Measurements from ENCODE around the gene CCS. TPM values are rescaled to one million over a fixed set of nuclear protein-coding genes. Genes with fewer than 3 reads are reported as not detected.

CCS gene
- total RNA-seq, 4 donors from 2014 or later = 27.8 to 50.7 (median 34.8) TPM

DNA sequence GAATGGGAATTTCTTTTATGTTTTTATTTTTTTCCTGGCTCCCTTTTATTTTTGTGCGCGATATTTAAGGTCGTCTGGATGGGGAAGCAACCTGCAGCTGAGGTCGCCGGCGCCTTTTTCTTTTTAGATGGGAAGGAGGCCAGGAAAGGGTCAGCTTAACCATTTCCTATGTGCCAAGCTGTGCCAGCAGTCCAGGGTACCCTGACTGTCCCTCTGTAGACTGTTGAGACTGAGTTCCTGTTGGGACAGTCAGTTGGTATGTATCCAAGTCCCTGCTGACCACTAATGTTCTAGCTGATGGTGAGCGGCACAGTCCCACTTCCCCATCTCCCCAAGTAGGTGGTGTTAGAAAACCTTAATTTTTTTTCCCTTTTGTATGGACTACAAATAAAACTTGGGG lies 33.9 kb downstream of the CCS start:
- no peak for DNase-seq (ENCODE audit: extremely low spot score)
- H3K27ac ChIP-seq (replicated peaks in 1 of 4) = peak overlapping the region in 3 of 4 donors; percentile 12 to 99 (median 23)
- H3K36me3 ChIP-seq = peaks cover 43 to 78% (median 71%) of the 10 kb centered on the region in 4 donors
- no peaks in the 10 kb centered on the region for H3K27me3 ChIP-seq
- no peak for TF ChIP-seq EP300 (IDR thresholded peaks at IDR 0.05)
- TF ChIP-seq POLR2AphosphoS5 (IDR thresholded peaks at IDR 0.05) = no peak
- TF ChIP-seq POLR2A (IDR thresholded peaks at IDR 0.05; ENCODE audit: low read depth) = no peak
- TF ChIP-seq, protein P1, sequence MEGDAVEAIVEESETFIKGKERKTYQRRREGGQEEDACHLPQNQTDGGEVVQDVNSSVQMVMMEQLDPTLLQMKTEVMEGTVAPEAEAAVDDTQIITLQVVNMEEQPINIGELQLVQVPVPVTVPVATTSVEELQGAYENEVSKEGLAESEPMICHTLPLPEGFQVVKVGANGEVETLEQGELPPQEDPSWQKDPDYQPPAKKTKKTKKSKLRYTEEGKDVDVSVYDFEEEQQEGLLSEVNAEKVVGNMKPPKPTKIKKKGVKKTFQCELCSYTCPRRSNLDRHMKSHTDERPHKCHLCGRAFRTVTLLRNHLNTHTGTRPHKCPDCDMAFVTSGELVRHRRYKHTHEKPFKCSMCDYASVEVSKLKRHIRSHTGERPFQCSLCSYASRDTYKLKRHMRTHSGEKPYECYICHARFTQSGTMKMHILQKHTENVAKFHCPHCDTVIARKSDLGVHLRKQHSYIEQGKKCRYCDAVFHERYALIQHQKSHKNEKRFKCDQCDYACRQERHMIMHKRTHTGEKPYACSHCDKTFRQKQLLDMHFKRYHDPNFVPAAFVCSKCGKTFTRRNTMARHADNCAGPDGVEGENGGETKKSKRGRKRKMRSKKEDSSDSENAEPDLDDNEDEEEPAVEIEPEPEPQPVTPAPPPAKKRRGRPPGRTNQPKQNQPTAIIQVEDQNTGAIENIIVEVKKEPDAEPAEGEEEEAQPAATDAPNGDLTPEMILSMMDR (IDR thresholded peaks at IDR 0.05) = no peak
- H3K9me3 ChIP-seq = no peaks in the 10 kb centered on the region
- WGBS = 80% methylated on average over 7 of the region's 7 CpGs
- intact Hi-C loops (cut with DNase I) = no loop called here
- peaks cover 31 to 82% (median 56%) of the 10 kb centered on the region in 4 donors for H3K4me1 ChIP-seq
- no peak overlapping the region for H3K4me3 ChIP-seq

DNA sequence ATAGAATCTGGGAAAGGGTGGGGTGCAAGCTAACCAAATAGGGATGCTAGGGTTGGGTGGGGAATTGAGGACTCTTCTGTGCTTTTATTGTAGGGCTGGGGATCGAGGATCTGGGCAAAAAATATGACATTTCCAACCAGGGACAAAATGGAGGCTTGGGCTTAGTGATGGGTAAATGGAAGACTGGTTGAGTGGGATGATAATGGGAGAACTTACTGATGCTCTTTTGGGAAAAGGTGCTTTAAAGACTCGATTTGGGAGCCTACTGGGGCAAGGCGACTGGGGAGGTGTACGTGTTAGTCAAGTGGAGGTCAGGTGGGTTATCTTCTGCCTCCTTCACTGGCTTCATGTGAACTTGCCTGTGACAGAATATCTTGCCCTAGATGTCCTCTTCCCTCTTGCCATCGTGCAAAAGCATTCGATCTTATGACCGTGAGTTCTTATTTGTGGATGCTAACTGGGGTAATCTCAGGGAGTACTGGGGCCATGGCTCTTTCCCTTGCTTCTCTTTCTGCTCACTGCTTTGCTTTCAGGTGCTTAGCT lies 35.1 kb downstream of the CCS start:
- 88% methylated on average over 7 of the region's 7 CpGs for WGBS
- Histone ChIP-seq H3K27me3 (no peaks in the 10 kb centered on the region), H3K27ac (replicated peaks in 1 of 4) (peak overlapping the region in 2 of 4 donors; percentile 17 to 99), H3K9me3 (no peaks in the 10 kb centered on the region), H3K4me3 (no peak overlapping the region), H3K4me1 (peaks cover 19 to 81% (median 55%) of the 10 kb centered on the region in 4 donors), H3K36me3 (peaks cover 43 to 72% (median 71%) of the 10 kb centered on the region in 4 donors)
- no peak for DNase-seq (ENCODE audit: extremely low spot score)
- intact Hi-C loops (cut with DNase I) = no loop called here
- TF ChIP-seq POLR2AphosphoS5 (IDR thresholded peaks at IDR 0.05) = no peak

DNA sequence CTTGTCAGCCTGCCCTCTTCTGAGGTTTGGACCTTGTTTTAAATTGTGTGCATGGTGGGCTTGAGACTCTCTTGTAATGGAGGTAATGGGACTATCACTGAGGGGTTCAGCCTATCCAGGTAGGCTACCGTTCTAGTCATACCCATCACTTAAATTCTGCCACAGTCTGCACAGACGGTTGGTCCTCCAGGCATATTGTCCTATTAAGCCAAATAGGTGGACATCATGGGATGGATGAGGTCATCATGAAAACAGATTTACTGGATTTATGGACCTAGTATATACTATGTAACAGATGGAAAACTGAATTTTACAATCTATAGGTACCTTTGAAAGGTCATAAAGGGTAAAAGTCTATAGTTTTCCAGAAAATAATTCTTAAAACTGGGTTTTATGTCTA lies 36.4 kb downstream of the CCS start:
- WGBS = 76% methylated on average over 2 of the region's 2 CpGs
- H3K27me3 ChIP-seq = no peaks in the 10 kb centered on the region
- TF ChIP-seq EP300 (IDR thresholded peaks at IDR 0.05) (no peak), POLR2AphosphoS5 (IDR thresholded peaks at IDR 0.05) (no peak), POLR2A (IDR thresholded peaks at IDR 0.05; ENCODE audit: low read depth) (no peak)
- TF ChIP-seq, protein P1 (IDR thresholded peaks at IDR 0.05) = no peak
- no peak for DNase-seq (ENCODE audit: extremely low spot score)
- peaks cover 7 to 76% (median 49%) of the 10 kb centered on the region in 4 donors for H3K4me1 ChIP-seq
- H3K27ac ChIP-seq (replicated peaks in 1 of 4) = no peak overlapping the region
- no peaks in the 10 kb centered on the region for H3K9me3 ChIP-seq
- no peak overlapping the region for H3K4me3 ChIP-seq
- intact Hi-C loops (cut with DNase I) = no loop called here
- peaks cover 40 to 70% (median 68%) of the 10 kb centered on the region in 4 donors for H3K36me3 ChIP-seq

DNA sequence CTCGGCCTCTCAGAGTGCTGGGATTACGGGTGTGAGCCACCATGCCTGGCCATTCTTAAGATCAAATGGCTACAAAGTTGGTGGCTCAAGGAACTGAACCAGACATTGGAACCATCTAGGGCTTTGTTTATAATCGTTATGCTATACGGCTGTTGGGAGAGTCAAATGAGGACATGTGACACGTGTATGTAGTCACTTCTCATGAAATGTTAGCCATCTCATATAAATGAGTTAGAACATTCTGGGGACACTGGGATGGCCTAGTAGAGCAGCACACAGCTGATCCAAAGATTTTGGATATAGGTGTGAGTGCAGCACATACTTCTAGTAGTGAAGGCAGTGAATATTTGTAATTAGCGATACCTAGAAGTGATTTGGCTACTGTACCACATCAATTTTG lies 38.9 kb downstream of the CCS start:
- Histone ChIP-seq H3K4me1 (peaks cover 3 to 69% (median 40%) of the 10 kb centered on the region in 4 donors), H3K27me3 (no peaks in the 10 kb centered on the region), H3K9me3 (no peaks in the 10 kb centered on the region), H3K27ac (replicated peaks in 1 of 4) (no peak overlapping the region), H3K4me3 (no peak overlapping the region), H3K36me3 (peaks cover 15 to 46% (median 44%) of the 10 kb centered on the region in 4 donors)
- intact Hi-C loops (cut with DNase I) = no loop called here
- 80% methylated on average over 6 of the region's 6 CpGs for WGBS
- DNase-seq (ENCODE audit: extremely low spot score) = no peak
- TF ChIP-seq EP300 (IDR thresholded peaks at IDR 0.05) (no peak), POLR2A (IDR thresholded peaks at IDR 0.05; ENCODE audit: low read depth) (no peak)
- TF ChIP-seq, protein P1 (IDR thresholded peaks at IDR 0.05) = no peak

DNA sequence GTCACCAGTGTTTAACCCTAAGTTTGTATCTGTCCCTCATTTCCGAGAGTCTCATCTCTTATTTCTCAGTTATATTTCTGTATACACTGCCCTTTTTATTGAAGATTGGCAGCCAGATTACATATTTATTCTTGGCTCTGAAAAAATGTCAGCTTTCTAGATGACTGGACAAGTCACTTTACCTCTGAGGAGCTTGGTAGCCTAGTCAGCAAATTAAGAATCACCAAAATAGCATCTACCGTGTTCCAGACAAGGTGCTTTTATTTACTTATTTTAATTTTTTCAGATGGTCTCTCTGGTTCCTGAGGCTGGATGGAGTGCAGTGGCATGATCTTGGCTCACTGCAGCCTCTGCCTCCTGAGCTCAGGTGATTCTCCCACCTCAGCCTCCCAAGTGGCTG lies 40.0 kb downstream of the CCS start:
- 66% methylated on average over 2 of the region's 2 CpGs for WGBS
- peak overlapping the region in 1 of 4 donors; percentile 5 for H3K27ac ChIP-seq (replicated peaks in 1 of 4)
- intact Hi-C loops (cut with DNase I) = no loop called here

More for the DNA sequence above, 40.0 kb downstream of the CCS start:
- Histone ChIP-seq H3K4me3 (no peak overlapping the region), H3K36me3 (peaks cover 6 to 35% (median 33%) of the 10 kb centered on the region in 4 donors), H3K27me3 (no peaks in the 10 kb centered on the region), H3K4me1 (peaks cover 14 to 69% (median 45%) of the 10 kb centered on the region in 4 donors), H3K9me3 (no peaks in the 10 kb centered on the region)
- DNase-seq (ENCODE audit: extremely low spot score) = no peak
- TF ChIP-seq POLR2A (IDR thresholded peaks at IDR 0.05; ENCODE audit: low read depth) (no peak), POLR2AphosphoS5 (IDR thresholded peaks at IDR 0.05) (no peak), EP300 (IDR thresholded peaks at IDR 0.05) (no peak)
- TF ChIP-seq, protein P1 (IDR thresholded peaks at IDR 0.05) = no peak

Measured in esophagus muscularis mucosa (tissue), 4 donors.